ENCODE results near the gene FGFBP3.

Gene FGFBP3

DNA sequence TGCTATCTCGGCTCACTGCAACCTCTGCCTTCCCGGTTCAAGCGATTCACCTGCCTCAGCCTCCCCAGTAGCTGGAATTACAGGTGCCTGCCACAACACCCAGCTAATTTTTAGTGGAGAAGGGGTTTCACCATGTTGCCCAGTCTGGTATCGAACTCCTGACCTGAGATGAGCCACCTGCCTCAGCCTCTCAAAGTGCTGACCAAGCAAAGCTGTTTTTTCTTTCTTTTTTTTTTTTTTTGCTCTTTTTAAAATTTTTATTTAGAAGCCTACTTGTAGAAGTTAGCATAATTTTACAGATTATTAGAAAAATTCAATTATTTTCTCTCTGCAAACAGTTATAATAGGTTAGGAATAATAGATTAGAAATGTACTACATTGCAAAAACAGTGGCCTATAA, 1.2 kb upstream of the FGFBP3 start:
- Histone ChIP-seq H3K27ac (no peak overlapping the region), H3K4me1 (peaks cover 0 to 21% (median 8%) of the 10 kb centered on the region in 4 donors), H3K36me3 (no peaks in the 10 kb centered on the region), H3K9me3 (no peaks in the 10 kb centered on the region), H3K27me3 (no peaks in the 10 kb centered on the region), H3K4me3 (no peak overlapping the region)
- TF ChIP-seq, protein P1, sequence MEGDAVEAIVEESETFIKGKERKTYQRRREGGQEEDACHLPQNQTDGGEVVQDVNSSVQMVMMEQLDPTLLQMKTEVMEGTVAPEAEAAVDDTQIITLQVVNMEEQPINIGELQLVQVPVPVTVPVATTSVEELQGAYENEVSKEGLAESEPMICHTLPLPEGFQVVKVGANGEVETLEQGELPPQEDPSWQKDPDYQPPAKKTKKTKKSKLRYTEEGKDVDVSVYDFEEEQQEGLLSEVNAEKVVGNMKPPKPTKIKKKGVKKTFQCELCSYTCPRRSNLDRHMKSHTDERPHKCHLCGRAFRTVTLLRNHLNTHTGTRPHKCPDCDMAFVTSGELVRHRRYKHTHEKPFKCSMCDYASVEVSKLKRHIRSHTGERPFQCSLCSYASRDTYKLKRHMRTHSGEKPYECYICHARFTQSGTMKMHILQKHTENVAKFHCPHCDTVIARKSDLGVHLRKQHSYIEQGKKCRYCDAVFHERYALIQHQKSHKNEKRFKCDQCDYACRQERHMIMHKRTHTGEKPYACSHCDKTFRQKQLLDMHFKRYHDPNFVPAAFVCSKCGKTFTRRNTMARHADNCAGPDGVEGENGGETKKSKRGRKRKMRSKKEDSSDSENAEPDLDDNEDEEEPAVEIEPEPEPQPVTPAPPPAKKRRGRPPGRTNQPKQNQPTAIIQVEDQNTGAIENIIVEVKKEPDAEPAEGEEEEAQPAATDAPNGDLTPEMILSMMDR (IDR thresholded peaks at IDR 0.05) = no peak
- intact Hi-C loops (cut with DNase I; ENCODE audit: low total_unique reads) = no loop called here
- DNase-seq = no peak

DNA sequence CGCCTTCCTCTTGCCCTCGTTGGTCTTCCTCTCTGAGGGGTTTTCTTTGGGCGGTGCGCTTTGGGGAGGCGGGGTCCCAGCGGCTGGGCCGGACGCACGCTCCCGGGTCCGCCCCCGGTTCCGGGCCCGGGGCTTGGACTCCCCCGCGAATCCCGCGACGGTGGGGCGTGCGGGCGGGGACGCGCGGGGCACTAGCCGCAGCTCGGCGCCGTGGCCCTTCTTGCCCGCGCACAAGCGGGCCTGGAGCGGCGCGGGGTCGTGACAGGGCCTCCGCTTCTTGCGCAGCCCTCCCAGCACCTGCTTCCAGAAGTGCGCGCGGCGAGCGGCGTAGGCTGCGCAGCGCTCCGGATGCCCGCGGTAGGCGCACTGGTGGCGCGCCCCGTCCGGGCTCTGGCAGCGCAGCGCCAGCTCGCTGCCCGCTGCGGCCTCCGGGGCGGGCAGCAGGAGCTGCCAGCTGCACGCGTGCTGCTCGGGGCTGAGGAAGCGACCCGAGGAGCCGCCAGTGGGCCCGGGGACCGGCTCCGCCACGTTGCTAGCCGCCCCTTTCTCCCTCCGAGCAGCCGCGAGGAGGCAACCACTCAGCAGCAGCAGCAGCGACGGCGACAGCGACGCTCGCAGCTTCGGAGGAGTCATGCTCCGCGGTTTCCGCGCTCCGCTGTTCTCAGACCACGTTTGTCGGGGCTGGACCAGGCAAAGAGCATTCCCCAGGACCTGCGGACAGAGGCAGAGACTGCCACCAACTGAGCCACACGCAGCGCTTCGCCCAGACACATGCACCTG, 759 bp downstream of the FGFBP3 start:
- peak; percentile 72 to 85 for DNase-seq
- no peaks in the 10 kb centered on the region for H3K27me3 ChIP-seq
- no peaks in the 10 kb centered on the region for H3K9me3 ChIP-seq
- peak overlapping the region; percentile 72 to 84 for H3K4me3 ChIP-seq
- intact Hi-C loops (cut with DNase I; ENCODE audit: low total_unique reads) = loop anchor here (10.0 kb wide), 1 partner anchor 144 kb away; no protein-coding TSS in a partner anchor
- peaks cover 0 to 21% (median 8%) of the 10 kb centered on the region in 4 donors for H3K4me1 ChIP-seq
- H3K27ac ChIP-seq = peak overlapping the region; percentile 76 to 80
- H3K36me3 ChIP-seq = no peaks in the 10 kb centered on the region
- TF ChIP-seq, protein P1 (IDR thresholded peaks at IDR 0.05) = peak in 1 of 2 experiments; percentile 41

DNA sequence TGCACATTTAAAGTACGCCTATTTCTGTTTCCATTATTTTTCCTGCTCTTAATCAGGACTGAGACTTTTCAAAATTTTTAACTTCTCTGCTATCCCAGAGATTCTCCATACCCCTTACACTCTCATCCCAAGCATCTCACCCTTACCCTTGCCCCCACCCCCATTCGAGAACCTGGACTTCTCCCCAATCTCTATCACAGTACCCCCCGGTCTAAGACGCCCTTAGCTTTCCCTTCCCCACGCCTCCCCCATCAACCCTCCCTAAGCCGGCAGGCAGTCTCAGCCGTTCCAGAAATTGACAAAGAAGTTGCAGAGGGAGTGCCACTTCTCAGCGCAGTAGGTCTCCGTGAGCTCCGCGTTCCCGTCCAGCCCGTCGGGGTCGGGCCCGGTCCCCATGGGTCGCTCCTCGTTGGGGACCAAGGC, 1.4 kb downstream of the FGFBP3 start:
- no peak for DNase-seq
- intact Hi-C loops (cut with DNase I; ENCODE audit: low total_unique reads) = loop anchor here (10.0 kb wide), 1 partner anchor 143 kb away; no protein-coding TSS in a partner anchor
- H3K9me3 ChIP-seq = no peaks in the 10 kb centered on the region
- H3K27me3 ChIP-seq = no peaks in the 10 kb centered on the region
- TF ChIP-seq, protein P1 (IDR thresholded peaks at IDR 0.05) = no peak
- H3K4me1 ChIP-seq = peaks cover 0 to 21% (median 8%) of the 10 kb centered on the region in 4 donors
- peak overlapping the region; percentile 76 to 80 for H3K27ac ChIP-seq
- H3K36me3 ChIP-seq = no peaks in the 10 kb centered on the region
- peak overlapping the region; percentile 72 to 84 for H3K4me3 ChIP-seq

DNA sequence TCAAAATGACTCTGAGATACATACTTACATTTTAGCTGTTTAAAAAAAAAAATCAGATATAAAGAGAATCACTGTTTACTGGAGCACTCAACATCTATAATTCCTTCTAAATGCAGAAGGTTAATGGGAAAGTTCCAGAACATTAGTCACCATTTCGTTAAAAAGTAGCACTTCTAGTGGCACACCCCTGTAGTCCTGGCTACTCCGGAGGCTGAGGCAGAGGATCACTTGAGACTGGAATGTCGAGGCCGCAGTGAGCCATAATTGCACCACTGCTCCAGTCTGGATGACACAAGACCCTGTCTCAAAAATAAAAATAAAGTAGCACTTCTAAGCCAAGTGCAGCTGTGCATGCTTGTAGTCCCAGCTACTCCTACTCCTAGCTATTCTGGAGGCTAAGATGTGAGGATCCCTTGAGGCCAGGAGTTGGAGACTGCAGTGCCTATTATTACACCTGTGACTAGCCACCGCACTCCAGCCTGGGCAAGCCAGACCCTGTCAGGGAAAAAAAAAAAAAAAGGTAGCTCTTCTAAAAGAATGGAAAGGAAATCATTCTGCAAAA, 2.2 kb downstream of the FGFBP3 start:
- Histone ChIP-seq H3K27me3 (no peaks in the 10 kb centered on the region), H3K27ac (peak overlapping the region in 1 of 2 donors; percentile 76), H3K4me3 (peak overlapping the region in 1 of 2 donors; percentile 72), H3K9me3 (no peaks in the 10 kb centered on the region), H3K36me3 (no peaks in the 10 kb centered on the region), H3K4me1 (peaks cover 0 to 21% (median 11%) of the 10 kb centered on the region in 4 donors)
- DNase-seq = no peak
- TF ChIP-seq, protein P1 (IDR thresholded peaks at IDR 0.05) = no peak
- intact Hi-C loops (cut with DNase I; ENCODE audit: low total_unique reads) = loop anchor here (10.0 kb wide), 1 partner anchor 142 kb away; no protein-coding TSS in a partner anchor

DNA sequence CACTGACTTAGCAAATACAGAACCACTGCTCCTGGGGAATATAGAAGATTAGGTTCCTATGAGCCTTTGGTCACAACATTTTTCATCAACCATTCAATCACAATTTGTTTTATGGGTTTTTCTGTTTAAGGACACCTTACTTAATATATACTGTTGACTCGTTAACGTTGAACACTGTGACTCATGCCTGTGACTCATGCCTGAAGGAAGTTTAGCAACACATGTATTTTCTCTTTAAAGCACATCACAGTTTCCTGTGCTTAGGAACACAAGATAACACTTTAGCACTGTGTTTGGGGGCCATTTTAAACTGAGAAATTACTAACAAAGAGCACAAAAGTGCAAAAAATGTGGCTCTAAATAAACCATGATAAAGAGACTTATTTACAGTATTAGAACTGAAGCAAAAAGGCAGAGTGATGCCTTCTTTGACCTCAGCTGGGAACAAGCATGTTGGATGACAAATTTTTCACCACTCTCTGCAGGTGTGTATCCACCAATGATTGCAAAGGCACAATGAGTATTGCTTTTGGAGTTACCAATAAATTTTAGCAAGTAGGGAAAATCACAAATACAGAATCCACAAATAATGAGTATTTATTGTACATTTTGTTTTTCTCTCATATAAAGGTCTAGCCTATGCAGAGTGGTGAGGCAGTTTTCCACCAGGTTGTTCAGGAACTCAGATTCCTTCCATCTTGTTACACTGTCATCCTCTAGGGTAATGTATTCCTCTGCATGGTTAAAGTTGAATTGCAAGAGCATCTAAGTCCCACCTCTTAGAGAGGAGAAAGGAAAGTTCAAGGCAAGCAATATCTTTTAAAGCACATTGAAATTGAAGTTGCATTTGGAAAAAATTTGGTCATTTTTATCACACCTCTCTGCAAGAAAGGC, 7.3 kb downstream of the FGFBP3 start:
- Histone ChIP-seq H3K27me3 (no peaks in the 10 kb centered on the region), H3K36me3 (no peaks in the 10 kb centered on the region), H3K27ac (no peak overlapping the region), H3K4me1 (peaks cover 0 to 8% (median 3%) of the 10 kb centered on the region in 4 donors), H3K4me3 (no peak overlapping the region), H3K9me3 (no peaks in the 10 kb centered on the region)
- no peak for DNase-seq
- TF ChIP-seq, protein P1 (IDR thresholded peaks at IDR 0.05) = no peak
- intact Hi-C loops (cut with DNase I; ENCODE audit: low total_unique reads) = loop anchor here (10.0 kb wide), 1 partner anchor 137 kb away; no protein-coding TSS in a partner anchor
